Effector memory CD4-positive, alpha-beta T cell (primary cell): ENCODE data around the gene NPRL2.

Experiments
- DNase-seq, 3 donors: peaks; one replicate each; pipeline ENCODE4 v3.0.0-alpha.2; 2020
- H3K27ac ChIP-seq: 2 replicates; pipeline ENCODE4 v1.7.0; 2013; ENCODE audit warnings: mild to moderate bottlenecking, low read length, moderate library complexity; ENCODE audit not compliant: insufficient read depth, poor library complexity, severe bottlenecking
- H3K27me3 ChIP-seq: replicated peaks from 2 replicates; pipeline ENCODE4 v1.7.0; 2013; ENCODE audit warnings: mild to moderate bottlenecking, low read length; ENCODE audit not compliant: insufficient read depth, control insufficient read depth, poor library complexity, severe bottlenecking
- H3K36me3 ChIP-seq: 2 replicates; pipeline ENCODE4 v1.7.0; 2013; ENCODE audit warnings: mild to moderate bottlenecking, low read length, moderate library complexity; ENCODE audit not compliant: control insufficient read depth, insufficient read depth
- H3K4me1 ChIP-seq: 2 replicates; pipeline ENCODE4 v1.7.0; 2013; ENCODE audit warnings: low read length, mild to moderate bottlenecking; ENCODE audit not compliant: control insufficient read depth, insufficient read depth, poor library complexity, severe bottlenecking
- H3K4me3 ChIP-seq: 2 replicates; pipeline ENCODE4 v1.7.0; 2013; ENCODE audit warnings: low read length, low read depth, mild to moderate bottlenecking; ENCODE audit not compliant: insufficient read depth, poor library complexity, severe bottlenecking
- H3K9me3 ChIP-seq: 2 replicates; pipeline ENCODE4 v1.7.0; 2013; ENCODE audit warnings: mild to moderate bottlenecking, low read length, moderate library complexity; ENCODE audit not compliant: control insufficient read depth

Gene NPRL2

DNA sequence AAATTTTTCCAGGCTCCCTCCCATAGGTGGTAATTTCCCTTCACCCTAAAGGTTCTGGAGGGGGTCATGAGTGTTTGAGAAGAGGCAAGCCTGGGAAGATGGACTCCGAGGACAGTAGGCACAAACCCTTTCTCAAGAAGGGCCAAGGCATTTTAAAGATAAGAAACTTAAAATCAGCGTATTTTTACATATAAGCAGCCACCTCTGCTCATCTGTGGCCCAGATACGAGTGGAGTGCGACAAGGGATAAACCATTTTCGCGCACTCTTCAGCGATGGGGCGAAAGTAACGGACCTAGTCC is 10.5 kb downstream of the NPRL2 start:
- no peaks in the 10 kb centered on the region for H3K9me3 ChIP-seq
- no peaks in the 10 kb centered on the region for H3K36me3 ChIP-seq
- H3K4me1 ChIP-seq = peaks cover 36% of the 10 kb centered on the region
- no peak for DNase-seq
- no peaks in the 10 kb centered on the region for H3K27me3 ChIP-seq
- peak overlapping the region; percentile 51 for H3K4me3 ChIP-seq
- H3K27ac ChIP-seq = peak overlapping the region; percentile 95

DNA sequence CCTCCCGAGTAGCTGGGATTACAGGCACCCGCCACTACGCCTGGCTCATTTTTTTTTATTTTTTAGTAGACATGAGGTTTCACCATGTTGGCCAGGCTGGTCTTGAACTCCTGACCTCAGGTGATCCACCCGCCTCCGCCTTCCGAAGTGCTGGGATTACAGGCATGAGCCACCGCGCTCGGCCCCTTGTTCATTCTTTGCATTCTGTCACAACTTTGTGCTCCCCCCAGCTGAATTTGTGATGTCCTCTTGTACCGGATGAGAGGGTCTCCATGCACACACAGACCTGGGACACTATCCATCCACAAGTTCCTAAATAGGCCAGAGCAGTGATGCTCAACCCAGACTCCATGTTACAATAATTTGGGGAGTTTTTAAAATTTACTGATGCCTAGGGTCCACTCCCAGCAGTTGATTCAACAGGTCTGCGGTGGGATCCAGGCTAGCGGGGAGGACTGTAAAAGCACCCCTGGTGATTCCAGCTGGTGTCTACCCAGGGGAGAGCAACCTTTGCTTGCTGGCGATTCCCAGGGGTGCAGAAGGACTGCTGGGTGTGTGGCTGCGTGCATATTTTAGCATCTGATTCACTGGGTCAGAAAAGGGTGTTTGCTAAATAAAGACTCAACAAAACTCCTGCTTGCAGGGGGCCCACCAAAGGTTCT is 11.0 kb downstream of the NPRL2 start:
- Histone ChIP-seq H3K4me3 (peak overlapping the region; percentile 51), H3K27ac (peak overlapping the region; percentile 95), H3K27me3 (no peaks in the 10 kb centered on the region), H3K4me1 (peaks cover 39% of the 10 kb centered on the region), H3K9me3 (no peaks in the 10 kb centered on the region), H3K36me3 (no peaks in the 10 kb centered on the region)
- no peak for DNase-seq

DNA sequence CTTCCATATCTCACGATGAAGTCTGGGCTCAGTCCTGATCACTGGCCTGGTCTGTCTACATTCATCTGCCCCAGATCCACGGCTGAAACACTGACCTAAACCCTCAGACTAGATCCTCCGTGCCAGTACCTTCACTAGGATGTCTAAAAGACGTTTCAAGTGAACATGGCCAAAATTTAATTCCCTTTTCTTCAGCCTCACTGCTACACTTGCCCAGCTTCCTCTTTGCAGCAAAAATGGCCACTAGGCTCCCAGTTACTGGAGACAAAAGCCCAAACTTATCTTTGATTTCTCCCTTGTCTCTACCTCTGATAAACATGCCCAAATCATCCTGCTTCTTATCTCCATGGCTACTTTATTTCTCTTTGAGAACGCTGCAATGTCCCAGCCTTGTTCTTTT is 11.6 kb downstream of the NPRL2 start:
- Histone ChIP-seq H3K4me3 (peak overlapping the region; percentile 77), H3K4me1 (peaks cover 45% of the 10 kb centered on the region)

DNA sequence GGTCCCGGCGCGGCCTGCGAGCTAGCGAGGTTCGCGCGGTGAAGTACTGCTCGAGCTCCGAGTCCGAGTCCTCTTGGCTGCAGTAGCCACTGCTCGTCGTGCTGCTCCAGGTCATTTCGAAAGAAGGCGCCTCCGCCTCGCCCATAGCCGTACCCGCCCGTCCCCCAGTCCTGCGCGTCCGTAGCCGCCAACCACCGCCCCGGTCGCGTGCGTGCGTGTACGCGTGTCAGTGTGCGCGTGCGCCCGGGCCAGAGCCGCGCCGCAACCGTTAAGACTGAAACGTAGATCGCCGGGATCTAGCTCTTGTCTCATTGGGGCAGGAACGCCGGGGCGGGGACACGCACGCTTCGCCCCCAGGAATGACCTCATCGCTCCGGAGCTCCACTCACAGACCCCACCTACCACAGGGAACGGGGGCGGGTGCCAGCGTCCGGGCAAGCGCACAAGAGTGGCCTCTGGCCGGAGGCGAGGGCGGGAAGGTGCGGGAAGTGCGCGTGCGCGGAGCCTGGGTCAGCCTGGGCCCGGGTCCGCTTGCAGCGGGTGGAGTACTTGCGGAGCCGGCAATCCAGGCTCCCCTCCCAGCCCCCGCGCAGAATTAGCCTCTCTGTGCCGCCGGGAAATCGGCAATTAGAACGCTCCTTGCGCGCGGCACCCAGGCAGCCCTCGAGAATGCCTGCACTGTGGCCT is 13.3 kb downstream of the NPRL2 start:
- Histone ChIP-seq H3K9me3 (no peaks in the 10 kb centered on the region), H3K36me3 (no peaks in the 10 kb centered on the region), H3K4me1 (peaks cover 52% of the 10 kb centered on the region), H3K27ac (peak overlapping the region; percentile 95), H3K4me3 (peak overlapping the region; percentile 77), H3K27me3 (no peaks in the 10 kb centered on the region)
- DNase-seq = peak; percentile 86 to 94 (median 90)

More for the DNA sequence above, 11.6 kb downstream of the NPRL2 start:
- DNase-seq = no peak
- no peaks in the 10 kb centered on the region for H3K36me3 ChIP-seq
- peak overlapping the region; percentile 95 for H3K27ac ChIP-seq
- H3K9me3 ChIP-seq = no peaks in the 10 kb centered on the region
- H3K27me3 ChIP-seq = no peaks in the 10 kb centered on the region

DNA sequence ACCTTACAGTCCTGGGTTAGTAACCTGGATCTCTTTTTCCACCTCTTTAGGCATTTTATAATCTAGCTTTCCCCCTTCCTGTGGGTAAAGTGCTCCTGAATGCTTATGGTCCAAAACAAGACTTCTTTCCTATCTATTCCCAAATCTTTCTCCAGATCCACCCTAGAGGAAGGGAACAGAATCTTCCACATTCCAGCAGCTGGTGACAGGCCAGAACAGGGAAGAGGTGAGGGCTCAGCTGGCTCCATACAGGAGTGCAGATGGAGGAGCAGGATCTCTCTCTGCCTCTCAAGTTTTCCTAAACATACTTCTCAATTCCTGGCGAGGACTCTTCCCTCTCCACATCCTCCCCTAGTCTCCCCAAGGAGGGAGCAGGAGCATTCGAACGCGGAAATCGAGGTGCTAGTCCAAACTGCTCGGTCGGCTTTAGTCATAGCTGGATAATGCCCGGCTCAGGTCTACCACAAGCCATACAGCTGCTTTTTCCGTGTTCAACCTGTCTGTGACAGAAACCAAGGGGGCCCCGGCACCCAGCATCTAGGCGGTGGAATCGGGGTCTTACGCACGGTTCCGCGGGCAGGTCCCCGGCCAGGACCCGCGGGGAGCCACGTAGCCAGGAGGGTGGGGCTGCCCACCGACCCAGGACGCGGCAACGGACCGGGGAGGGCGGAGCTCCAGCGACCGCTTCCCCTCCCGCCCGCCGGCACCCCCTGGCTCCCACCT is 14.0 kb downstream of the NPRL2 start:
- H3K4me1 ChIP-seq = peaks cover 52% of the 10 kb centered on the region
- H3K9me3 ChIP-seq = no peaks in the 10 kb centered on the region
- peak overlapping the region; percentile 95 for H3K27ac ChIP-seq
- no peaks in the 10 kb centered on the region for H3K27me3 ChIP-seq
- H3K4me3 ChIP-seq = peak overlapping the region; percentile 77
- peaks cover 7% of the 10 kb centered on the region for H3K36me3 ChIP-seq
- no peak for DNase-seq

DNA sequence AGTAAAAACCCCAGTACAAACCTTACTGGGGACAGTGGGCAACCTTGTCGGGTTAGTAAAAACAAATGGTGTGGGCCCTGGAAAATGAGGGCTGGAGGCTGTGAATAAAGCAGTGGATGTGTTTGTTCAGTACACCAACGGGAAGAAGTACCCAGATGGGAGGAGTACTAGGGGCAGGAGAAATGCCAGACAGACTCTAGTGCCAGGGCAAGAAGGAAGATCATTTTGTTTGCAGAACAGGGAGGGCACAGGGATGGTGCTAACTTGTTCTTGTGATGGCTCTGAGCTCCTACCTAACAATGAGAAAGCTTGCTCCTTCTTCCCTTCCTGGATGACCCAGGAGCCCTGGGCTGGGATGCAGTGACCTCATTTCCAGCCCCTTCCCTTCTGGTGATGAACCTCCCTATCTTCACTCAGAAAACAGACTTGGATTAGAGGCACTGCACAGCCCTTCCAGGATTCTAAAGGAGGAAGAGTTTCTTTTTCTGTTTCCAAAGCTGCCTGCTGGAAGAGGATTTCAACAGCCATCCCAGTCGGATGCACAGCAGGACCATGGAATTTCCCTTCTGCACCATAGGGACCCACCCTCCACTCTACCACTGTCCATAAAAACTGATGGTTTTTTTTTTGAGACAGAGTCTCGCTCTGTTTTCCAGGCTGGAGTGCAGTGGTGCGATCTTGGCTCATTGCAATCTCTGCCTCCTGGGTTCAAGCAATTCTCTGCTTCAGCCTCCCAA is 16.1 kb downstream of the NPRL2 start:
- Histone ChIP-seq H3K4me1 (peaks cover 33% of the 10 kb centered on the region), H3K4me3 (no peak overlapping the region), H3K27ac (peak overlapping the region; percentile 95), H3K36me3 (peaks cover 25% of the 10 kb centered on the region), H3K27me3 (no peaks in the 10 kb centered on the region), H3K9me3 (no peaks in the 10 kb centered on the region)
- no peak for DNase-seq

DNA sequence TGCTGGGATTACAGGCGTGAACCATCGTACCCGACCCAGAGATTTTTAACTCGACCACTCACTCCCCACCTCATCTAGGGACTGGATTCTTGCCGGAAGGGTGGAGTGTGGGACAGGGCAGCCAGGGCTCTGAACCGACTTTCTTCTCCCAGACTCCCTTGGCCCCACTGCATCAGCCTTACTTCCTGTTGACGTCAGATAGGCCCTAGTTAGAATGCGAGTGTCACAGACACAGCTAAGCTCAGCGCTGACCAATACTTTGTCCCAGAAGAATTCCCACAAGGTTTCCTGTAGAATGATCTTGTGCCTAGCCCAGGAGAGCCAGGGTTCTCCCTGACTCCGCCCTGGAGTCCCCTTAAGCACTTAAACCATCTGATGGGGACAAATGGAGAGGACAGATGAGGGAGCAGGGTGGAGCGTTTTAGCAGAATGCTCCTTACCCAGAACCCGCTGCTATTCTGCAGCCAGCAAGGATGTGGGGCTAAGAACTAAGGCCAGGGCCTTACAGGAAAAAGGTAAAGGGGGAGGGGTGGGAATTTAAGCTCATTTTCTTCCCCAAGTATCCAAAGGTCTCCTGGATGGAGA is 16.7 kb downstream of the NPRL2 start:
- Histone ChIP-seq H3K27ac (peak overlapping the region; percentile 95), H3K36me3 (peaks cover 25% of the 10 kb centered on the region), H3K4me1 (peaks cover 31% of the 10 kb centered on the region), H3K4me3 (no peak overlapping the region), H3K27me3 (no peaks in the 10 kb centered on the region), H3K9me3 (no peaks in the 10 kb centered on the region)
- DNase-seq = no peak

DNA sequence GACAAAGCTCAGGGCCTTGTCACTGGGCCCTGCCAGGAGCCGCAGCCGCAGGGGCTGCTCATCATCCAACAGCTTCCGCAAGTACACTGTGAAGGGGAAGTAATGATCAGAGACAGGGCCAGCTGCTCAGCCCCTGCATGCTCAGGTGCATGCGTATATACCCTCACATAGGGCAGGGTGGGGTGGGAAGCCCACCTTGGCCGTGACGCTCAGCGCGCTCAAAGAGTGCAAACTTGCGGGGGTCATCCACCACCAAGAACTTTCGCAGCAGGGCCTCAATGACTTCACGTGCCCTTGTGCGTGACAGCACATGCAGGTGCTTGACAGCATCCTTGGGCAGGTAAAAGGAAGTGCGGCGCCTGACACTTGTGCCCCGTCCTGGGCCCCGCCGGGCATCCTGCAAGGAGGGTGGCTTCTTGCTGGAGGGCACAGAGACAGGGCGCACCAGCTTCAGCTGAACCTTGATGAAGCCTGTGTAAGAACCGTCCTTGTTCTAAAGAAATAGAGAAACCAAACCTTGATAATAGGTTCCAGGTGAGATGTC is 19.1 kb downstream of the NPRL2 start:
- H3K9me3 ChIP-seq = no peaks in the 10 kb centered on the region
- H3K36me3 ChIP-seq = peaks cover 25% of the 10 kb centered on the region
- DNase-seq = no peak
- H3K4me3 ChIP-seq = no peak overlapping the region
- peaks cover 41% of the 10 kb centered on the region for H3K4me1 ChIP-seq
- H3K27ac ChIP-seq = no peak overlapping the region
- no peaks in the 10 kb centered on the region for H3K27me3 ChIP-seq

DNA sequence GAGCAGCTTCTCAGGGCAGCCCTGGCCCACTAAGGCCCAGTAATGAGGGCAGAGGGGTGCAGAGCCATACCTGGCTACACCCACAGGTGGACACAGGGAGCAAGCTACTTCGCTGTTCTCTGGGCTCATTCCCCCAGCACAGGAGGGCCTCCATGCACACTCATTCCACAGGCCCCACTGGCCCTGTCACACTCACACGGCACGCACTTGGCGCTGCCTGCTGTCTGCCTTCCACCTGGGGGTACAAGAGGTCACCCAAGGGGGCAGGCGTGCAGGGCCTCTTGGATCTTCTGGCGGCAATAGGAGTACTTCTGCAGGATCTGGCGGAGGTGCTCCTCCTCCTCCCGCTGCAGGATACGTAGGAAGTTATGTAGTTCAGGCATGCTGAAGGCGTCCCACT is 20.2 kb downstream of the NPRL2 start:
- H3K36me3 ChIP-seq = peaks cover 25% of the 10 kb centered on the region
- H3K4me1 ChIP-seq = peaks cover 33% of the 10 kb centered on the region
- no peak overlapping the region for H3K4me3 ChIP-seq
- H3K27ac ChIP-seq = no peak overlapping the region
- no peak for DNase-seq
- no peaks in the 10 kb centered on the region for H3K27me3 ChIP-seq
- no peaks in the 10 kb centered on the region for H3K9me3 ChIP-seq
